ENCODE results near the gene RAP2C.
"Not testable (repeated sequence)": the region's sequence is repeated elsewhere in the genome, so short reads cannot be mapped to it uniquely, and the experiment has no call there.

Gene RAP2C

DNA sequence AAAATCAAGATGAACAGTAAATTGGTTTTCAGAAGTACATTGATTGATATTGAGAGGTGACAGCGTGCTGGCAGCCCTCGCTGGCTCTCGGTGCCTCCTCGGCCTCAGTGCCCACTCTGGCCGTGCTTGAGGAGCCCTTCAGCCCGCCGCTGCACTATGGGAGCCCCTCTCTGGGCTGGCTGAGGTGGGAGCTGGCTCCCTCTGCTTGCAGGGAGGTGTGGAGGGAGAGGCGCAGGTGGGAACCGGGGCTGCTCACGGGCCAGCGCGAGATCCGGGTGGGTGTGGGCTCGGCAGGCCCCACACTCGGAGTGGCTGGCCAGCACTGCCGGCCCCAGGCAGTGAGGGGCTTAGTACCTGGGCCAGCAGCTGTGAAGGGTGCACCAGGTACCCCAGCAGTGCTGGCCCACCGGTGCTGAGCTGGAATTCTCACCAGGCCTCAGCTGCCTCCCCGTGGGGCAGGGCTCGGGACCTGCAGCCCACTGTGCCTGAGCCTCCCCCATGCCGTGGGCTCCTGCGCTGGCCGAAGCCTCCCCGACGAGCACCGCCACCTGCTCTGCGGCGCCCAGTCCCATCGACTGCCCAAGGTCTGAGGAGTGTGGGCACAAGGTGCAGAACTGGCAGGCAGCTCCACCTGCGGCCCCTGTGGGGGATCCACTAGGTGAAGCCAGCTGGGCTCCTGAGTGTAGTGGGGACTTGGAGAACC lies 25.2 kb downstream of the RAP2C start:
- no peak for DNase-seq

DNA sequence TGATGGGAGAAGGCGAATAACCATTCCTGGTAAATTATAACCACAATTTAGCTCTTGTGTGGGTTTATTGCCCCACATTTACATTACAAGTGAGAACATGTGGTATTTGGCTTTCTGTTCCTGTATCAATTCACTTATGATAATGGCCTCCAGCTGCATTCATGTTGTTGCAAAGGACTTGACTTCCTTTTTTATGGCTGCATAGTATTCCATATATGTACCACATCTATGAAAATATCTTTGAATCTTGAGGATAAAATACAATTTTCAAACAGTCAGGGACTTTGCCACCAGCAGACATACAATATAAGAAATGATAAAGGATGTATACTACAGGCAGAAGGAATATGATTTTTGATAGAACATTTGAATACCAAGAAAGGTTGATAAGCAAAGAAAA lies 27.3 kb downstream of the RAP2C start:
- no peak for DNase-seq

DNA sequence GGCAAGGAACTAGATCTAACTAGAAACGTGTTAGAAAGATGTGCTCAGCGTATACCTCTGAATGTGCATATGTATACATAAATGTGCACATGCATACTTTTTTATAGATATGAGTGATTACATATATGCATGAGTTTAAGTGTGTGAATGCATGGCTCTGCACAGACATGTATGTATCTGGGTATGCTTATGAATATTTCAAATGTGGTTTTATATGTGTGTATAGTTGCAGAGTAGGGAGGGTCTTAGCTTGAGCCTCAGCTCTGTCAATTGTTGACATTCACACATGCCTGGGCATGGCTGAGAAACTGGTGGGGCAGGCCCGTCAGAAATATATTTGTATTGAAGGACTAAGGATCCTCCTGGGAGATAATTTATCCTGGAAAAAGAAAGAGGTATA lies 31.1 kb downstream of the RAP2C start:
- no peak for DNase-seq

DNA sequence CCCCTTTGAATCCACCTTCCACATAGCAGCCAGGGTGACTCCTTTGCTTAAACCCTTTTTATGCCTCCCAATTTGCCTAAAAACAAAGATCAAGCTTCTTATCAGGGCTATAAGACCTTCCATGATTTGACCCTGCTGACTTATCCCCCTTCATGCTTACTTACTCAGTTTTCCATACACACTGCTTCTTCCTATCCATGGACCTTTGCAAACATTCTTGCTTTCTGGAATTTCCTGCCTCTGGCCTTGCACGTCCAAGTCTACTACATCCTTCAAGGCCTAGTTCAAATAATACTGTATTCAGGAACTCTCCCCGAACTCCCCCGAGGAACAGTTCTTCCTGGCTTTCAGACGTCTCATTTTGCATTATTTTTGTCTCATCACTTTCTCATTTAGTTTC lies 31.8 kb downstream of the RAP2C start:
- DNase-seq = no peak

DNA sequence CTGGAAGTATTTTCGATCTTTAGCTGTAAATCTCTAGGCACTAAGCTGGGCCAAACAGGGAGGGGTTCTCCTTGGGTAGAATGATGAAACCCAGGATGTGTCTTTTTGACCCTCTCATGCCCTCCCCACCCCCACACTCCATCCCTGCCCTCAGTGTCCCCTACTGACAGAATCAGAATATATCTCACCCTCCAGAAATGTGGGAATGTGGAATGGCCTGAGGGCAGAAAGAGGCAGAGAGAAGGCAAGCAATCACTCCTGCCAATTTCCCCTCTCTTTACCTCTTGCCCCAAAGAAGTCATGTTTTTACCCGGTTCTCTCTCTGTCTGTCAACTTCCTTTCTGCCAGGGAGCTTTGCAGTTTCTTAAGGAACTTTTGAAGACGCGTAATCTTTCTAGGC lies 34.4 kb downstream of the RAP2C start:
- no peak for DNase-seq

DNA sequence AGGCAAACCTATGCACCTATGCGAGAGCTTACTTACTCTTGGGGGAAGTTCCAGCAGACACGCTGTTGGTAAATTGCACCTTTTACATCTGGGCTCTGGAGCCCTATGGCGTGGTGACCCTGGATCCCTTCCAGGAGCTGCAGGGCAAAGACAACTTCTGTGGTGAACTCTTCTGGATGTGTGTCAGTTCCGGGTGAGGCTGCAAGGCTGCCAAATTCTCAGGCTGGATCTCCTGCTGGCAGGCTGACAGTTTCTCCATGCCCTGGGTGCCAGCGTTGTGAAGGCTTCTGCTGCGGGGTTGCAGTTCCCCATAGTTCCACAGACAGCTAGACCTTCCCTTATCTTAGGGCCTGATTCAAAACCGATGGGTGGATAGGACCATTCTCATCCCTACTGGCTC lies 37.9 kb downstream of the RAP2C start:
- no peak for DNase-seq

DNA sequence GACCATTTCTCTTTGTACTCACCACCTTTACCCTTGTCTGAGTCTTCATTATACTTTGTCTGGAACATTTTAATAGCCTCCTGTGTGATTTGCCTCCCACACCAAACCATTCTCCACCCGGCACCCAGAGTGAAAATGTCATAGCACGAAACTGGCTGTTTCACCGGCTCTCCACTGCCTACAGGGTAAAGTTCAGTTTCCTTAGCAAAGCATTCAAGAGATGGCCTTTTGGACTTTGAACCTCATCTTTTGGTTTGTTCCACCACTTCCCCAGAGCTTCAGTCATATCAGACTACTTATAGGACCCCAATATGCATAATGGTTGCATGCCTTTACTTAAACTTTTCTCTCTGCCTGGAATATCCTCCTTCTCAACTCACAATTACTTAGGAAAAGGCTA lies 38.3 kb downstream of the RAP2C start:
- DNase-seq = no peak

DNA sequence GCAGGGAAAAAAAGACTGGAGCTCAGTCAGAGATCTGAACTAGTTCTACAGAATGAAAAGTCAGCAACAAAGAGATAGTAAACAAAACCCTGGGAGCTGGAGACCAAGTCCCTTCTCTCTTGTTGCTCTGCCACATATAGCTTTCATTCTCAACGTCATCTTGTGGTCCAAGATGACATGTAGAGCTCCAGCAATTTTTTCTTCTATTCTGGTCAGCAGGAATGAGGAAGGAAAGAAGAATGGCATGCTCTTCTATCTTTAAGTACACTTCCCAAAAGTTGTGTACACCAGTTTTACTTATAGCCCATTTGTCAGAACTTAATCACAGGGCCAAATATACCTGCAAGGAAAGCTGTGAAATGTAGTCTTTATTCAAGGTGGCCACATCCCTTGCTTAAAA lies 45.6 kb downstream of the RAP2C start:
- DNase-seq = no peak

DNA sequence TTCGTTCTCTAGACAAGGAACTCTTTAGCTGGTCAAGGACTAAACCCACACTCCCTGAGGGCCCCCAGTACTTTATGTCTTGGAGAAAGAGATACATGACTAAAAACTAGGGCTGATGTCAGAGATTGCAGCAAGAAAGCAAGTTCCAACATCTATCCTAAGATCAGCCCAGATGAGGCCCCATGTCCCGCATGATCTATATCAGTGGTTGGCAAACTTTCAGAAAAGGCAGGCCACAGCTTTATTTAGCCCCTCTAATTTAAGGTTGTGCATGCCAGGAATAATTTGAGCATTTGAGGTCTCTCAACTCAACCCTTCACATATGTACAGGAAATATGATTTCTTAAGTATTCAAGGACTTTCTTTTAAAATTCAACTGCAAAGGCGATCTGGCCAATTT lies 47.4 kb downstream of the RAP2C start:
- no peak for DNase-seq

DNA sequence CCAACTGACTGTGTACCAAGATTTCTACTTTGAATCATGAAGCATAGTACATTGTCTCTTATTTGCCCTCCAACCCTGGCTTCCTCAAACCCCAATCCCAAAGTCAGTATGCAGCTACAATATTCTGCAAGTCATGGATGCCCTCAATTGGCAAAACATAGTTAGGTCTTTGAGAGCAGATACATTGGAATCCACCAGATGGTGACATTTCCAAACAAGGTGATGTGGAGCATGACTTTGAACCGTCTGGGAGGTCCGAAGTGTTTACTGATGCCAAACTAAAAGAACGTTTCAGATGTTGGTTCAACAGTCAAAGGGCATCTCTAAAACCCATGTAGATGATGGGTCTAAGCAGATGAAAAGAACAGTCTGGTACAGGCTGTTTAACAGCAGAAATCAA lies 47.8 kb downstream of the RAP2C start:
- DNase-seq = no peak

DNA sequence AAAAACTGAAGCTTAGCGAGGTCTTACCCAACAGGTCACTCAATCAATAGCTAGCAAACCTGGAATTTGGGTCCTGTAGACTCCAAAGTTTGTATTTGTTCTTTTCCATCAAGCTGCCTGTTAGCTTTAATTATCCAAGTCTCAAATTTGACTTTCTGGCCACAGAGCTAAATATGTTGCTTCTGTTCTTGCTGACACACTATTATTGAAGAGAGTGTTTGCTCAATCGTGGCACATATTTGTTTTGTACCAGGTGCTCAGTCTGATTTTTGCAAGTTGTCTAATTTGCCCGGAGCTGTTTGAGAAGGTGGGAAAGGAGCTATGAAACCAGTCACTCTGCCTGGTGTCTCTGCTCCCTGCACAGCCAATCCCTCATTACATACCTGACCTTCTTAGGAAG lies 49.7 kb downstream of the RAP2C start:
- peak; percentile 15 to 35 for DNase-seq

DNA sequence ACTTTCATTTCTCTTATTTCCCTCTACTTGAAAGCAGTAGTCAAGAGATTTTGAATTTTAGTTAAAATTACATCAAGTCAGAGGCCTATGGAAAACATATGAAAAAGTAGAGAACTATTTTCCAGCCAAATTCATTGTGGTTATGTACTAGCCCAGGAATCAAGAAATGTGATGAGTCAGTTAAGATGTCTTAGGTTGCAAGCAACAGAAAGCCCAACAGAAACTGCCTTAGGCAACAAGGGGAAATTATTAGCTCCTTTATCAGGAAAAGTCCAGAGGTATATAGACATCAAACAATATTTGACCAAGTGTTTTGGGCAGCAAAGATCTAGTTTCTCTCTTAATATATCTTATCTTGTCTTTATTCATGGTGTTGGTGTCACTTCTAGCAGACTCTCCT lies 53.6 kb downstream of the RAP2C start:
- DNase-seq = no peak

DNA sequence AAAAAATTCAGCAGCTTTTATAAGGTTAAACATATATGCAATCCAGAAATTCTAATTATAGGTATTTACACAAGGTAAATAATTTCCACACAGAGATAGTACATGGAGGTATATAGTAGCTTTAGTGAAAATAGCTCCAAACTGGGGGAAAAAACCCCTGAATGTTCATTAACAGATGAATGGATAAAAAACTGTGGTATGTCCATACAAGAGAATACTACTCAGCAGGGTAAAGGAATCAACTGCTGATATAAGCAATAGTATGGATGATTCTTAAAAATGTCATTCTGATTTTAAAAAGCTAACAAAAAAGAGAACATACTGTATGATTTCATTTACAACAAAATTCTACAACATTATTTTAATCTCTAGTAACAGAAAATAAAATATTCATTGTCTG lies 54.2 kb downstream of the RAP2C start:
- no peak for DNase-seq

DNA sequence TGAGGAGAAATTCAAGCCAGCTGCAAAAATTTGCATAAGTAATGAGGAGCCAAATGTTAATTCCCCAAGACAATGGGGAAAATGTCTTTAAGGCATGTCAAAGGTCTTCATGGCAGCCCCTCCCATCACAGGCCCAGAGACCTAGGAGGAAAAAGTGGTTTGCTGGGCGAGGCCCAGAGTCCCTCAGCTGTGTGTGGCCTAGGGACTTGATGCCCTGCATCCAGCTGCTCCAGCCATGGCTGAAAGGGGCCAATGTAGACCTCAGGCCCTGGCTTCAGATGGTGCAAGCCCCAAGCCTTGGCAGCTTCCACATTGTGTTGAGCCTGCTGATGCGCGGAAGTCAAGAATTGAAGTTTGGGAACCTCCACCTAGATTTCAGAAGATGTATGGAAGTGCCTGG lies 56.2 kb downstream of the RAP2C start:
- not testable (repeated sequence) for DNase-seq

DNA sequence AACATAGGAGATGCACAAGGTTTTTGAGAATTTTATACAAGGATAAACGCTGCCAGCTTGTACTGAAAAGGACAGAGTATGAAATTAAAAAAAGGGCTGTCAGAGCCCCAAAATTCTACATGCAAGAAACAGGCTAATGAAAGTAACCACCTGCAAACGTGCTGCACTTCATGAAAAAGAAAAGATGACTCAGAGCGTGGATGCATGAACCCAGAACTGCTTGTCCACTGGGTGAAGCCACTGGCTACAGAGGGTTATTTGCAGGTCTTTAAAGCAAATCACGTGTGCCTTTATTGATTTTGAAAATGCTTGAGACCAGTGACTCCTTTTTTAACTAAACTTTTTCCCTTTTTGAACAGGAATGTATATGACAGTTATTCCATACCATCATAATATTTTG lies 66.1 kb downstream of the RAP2C start:
- DNase-seq = no peak
